Occipital lobe (tissue), 2 donors: Measurements from ENCODE around the gene PPP1R1B. TPM values are rescaled to one million over a fixed set of nuclear protein-coding genes. Genes with fewer than 3 reads are reported as not detected.

ENCODE experiments used
- DNase-seq: peaks from one replicate; lab custom pipeline; 2025; lab: John Stamatoyannopoulos, UW
- total RNA-seq: library from RNA; depleted of rRNA; stranded (reverse); fragments of >200 nt; gene quantifications from one replicate; pipeline ENCODE4 v1.2.3, GENCODE V29; 2014

Gene PPP1R1B
- total RNA-seq, 1 donor from 2014 or later: 8.1 TPM

- no peak for DNase-seq
These were observed 52.9 kb downstream of the PPP1R1B start for GRCh38 chr17:39679521-39680192.

GRCh38 chr17:39683295-39683939, 56.7 kb downstream of the PPP1R1B start:
- DNase-seq: no peak

- DNase-seq: no peak
These were observed 57.8 kb downstream of the PPP1R1B start for GRCh38 chr17:39684369-39685192.

Other genes with a start within 250 kb of the PPP1R1B start
- gene FBXL20, start 225.3 kb upstream of the PPP1R1B start, total RNA-seq: 22.9 TPM
- gene MED1, start 175.7 kb upstream of the PPP1R1B start, total RNA-seq: 30.7 TPM
- 21.5 TPM for gene CDK12, start 165.5 kb upstream of the PPP1R1B start, total RNA-seq
- 70.3 TPM for gene NEUROD2, start 19.0 kb upstream of the PPP1R1B start, total RNA-seq
- 16.2 TPM for gene STARD3, start 10.2 kb downstream of the PPP1R1B start, total RNA-seq
- 0.47 TPM for gene TCAP, start 38.4 kb downstream of the PPP1R1B start, total RNA-seq
- 2.2 TPM for gene PNMT, start 41.5 kb downstream of the PPP1R1B start, total RNA-seq
- 8.9 TPM for gene PGAP3, start 61.1 kb downstream of the PPP1R1B start, total RNA-seq
- gene ERBB2, start 73.1 kb downstream of the PPP1R1B start, total RNA-seq: 10.1 TPM
- gene MIEN1, start 103.6 kb downstream of the PPP1R1B start, total RNA-seq: 10.1 TPM
- gene GRB7, start 111.0 kb downstream of the PPP1R1B start, total RNA-seq: not detected
- gene IKZF3, start 237.4 kb downstream of the PPP1R1B start, total RNA-seq: 0.16 TPM
- not detected for gene ZPBP2, start 241.2 kb downstream of the PPP1R1B start, total RNA-seq